ENCODE results near the gene PTGFRN.

The PTGFRN gene

GRCh38 chr1:116886291-116886878 is 23.3 kb upstream of the PTGFRN start:
- Histone ChIP-seq H3K79me2 (ENCODE audit: insufficient read depth, low read length) (no peaks in the 10 kb centered on the region), H3K27me3 (ENCODE audit: low read length) (no peaks in the 10 kb centered on the region), H4K20me1 (ENCODE audit: low read depth, low read length) (no peaks in the 10 kb centered on the region), H3K27ac (ENCODE audit: low read depth, low read length) (no peak overlapping the region), H3K9me2 (replicated peaks; ENCODE audit: insufficient read depth, low read length) (no peaks in the 10 kb centered on the region), H2AFZ (ENCODE audit: low read depth, low read length, severe bottlenecking) (no peak overlapping the region), H3F3A (ENCODE audit: insufficient read depth) (no peaks in the 10 kb centered on the region), H3K4me2 (ENCODE audit: low read depth, low read length, poor library complexity, severe bottlenecking) (no peak overlapping the region), H3K4me3 (ENCODE audit: insufficient read depth, low read length, poor library complexity, severe bottlenecking) (no peak overlapping the region), H3K9me3 (ENCODE audit: insufficient read depth, low read length) (no peaks in the 10 kb centered on the region), H3K36me3 (ENCODE audit: low read length) (no peaks in the 10 kb centered on the region), H3K9ac (ENCODE audit: low read length) (no peak overlapping the region)
- TF ChIP-seq EZH2phosphoT487 (conservative IDR thresholded peaks at IDR 0.05; ENCODE audit: low read length) = no peak
- no peak for TF ChIP-seq CTCF (IDR thresholded peaks at IDR 0.05; ENCODE audit: insufficient read depth, low read length, poor library complexity, severe bottlenecking)

- Histone ChIP-seq H3K9me2 (replicated peaks; ENCODE audit: insufficient read depth, low read length) (no peaks in the 10 kb centered on the region), H2AFZ (ENCODE audit: low read depth, low read length, severe bottlenecking) (no peak overlapping the region), H3K4me2 (ENCODE audit: low read depth, low read length, poor library complexity, severe bottlenecking) (no peak overlapping the region), H3F3A (ENCODE audit: insufficient read depth) (no peaks in the 10 kb centered on the region), H3K4me3 (ENCODE audit: insufficient read depth, low read length, poor library complexity, severe bottlenecking) (no peak overlapping the region), H3K27me3 (ENCODE audit: low read length) (no peaks in the 10 kb centered on the region), H3K36me3 (ENCODE audit: low read length) (no peaks in the 10 kb centered on the region), H3K27ac (ENCODE audit: low read depth, low read length) (no peak overlapping the region), H3K9ac (ENCODE audit: low read length) (no peak overlapping the region), H4K20me1 (ENCODE audit: low read depth, low read length) (no peaks in the 10 kb centered on the region), H3K79me2 (ENCODE audit: insufficient read depth, low read length) (no peaks in the 10 kb centered on the region), H3K9me3 (ENCODE audit: insufficient read depth, low read length) (no peaks in the 10 kb centered on the region)
- TF ChIP-seq CTCF (IDR thresholded peaks at IDR 0.05; ENCODE audit: insufficient read depth, low read length, poor library complexity, severe bottlenecking) (no peak), EZH2phosphoT487 (conservative IDR thresholded peaks at IDR 0.05; ENCODE audit: low read length) (no peak)
These were observed 22.5 kb upstream of the PTGFRN start for GRCh38 chr1:116887212-116887611.

- no peaks in the 10 kb centered on the region for H3F3A ChIP-seq (ENCODE audit: insufficient read depth)
- no peak overlapping the region for H3K4me2 ChIP-seq (ENCODE audit: low read depth, low read length, poor library complexity, severe bottlenecking)
- H3K9me2 ChIP-seq (replicated peaks; ENCODE audit: insufficient read depth, low read length) = no peaks in the 10 kb centered on the region
- no peaks in the 10 kb centered on the region for H3K36me3 ChIP-seq (ENCODE audit: low read length)
- H4K20me1 ChIP-seq (ENCODE audit: low read depth, low read length) = no peaks in the 10 kb centered on the region
- H3K9me3 ChIP-seq (ENCODE audit: insufficient read depth, low read length) = no peaks in the 10 kb centered on the region
- no peaks in the 10 kb centered on the region for H3K27me3 ChIP-seq (ENCODE audit: low read length)
- no peak overlapping the region for H3K27ac ChIP-seq (ENCODE audit: low read depth, low read length)
- H3K79me2 ChIP-seq (ENCODE audit: insufficient read depth, low read length) = no peaks in the 10 kb centered on the region
- no peak overlapping the region for H3K9ac ChIP-seq (ENCODE audit: low read length)
- TF ChIP-seq CTCF (IDR thresholded peaks at IDR 0.05; ENCODE audit: insufficient read depth, low read length, poor library complexity, severe bottlenecking) (no peak), EZH2phosphoT487 (conservative IDR thresholded peaks at IDR 0.05; ENCODE audit: low read length) (no peak)
- no peak overlapping the region for H2AFZ ChIP-seq (ENCODE audit: low read depth, low read length, severe bottlenecking)
- H3K4me3 ChIP-seq (ENCODE audit: insufficient read depth, low read length, poor library complexity, severe bottlenecking) = no peak overlapping the region
These were observed 20.3 kb upstream of the PTGFRN start for GRCh38 chr1:116889380-116889779.
